ENCODE results near the gene OR2H1.

GRCh38 chr6:29461021-29461814 is 4.3 kb downstream of the OR2H1 start:
- TF ChIP-seq CTCF (IDR thresholded peaks at IDR 0.05; ENCODE audit: low read depth, low read length, poor library complexity, severe bottlenecking): no peak
- no peak for TF ChIP-seq EZH2phosphoT487 (IDR thresholded peaks at IDR 0.05; ENCODE audit: borderline replicate concordance, low read length)
